ENCODE data around the gene DMTF1.

The DMTF1 gene

DNA sequence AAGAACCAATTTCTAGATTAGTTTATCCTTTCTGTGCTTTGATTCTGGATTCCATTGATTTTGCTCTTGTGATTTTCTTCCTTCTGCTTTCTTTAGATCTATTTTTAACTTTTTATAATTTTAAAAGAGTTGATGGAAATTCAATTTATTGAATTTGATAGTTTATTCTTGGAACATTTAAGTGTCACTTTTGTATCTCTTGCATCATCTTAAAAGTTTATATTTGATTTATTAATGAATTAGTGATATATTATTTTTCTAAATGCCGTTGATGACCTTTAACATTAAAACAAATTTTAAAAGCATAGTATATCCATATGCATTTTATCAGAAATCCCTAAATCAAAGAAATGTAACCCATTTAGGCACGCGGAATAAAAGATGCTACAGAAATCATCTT, 26.9 kb downstream of the DMTF1 start:
- peaks cover 94% of the 10 kb centered on the region for H3K36me3 ChIP-seq (ENCODE audit: insufficient read depth, low read length)
- peaks cover 13% of the 10 kb centered on the region; the same call in 1 of the 2 replicates for H3K79me2 ChIP-seq (ENCODE audit: insufficient read depth, low read length)
- H3K4me3 ChIP-seq (ENCODE audit: low read length, poor library complexity, severe bottlenecking): no peak overlapping the region
- H3K27me3 ChIP-seq (ENCODE audit: insufficient read depth, low read length, poor library complexity, severe bottlenecking): no peaks in the 10 kb centered on the region
- no peaks in the 10 kb centered on the region for H3F3A ChIP-seq (ENCODE audit: low read depth)
- TF ChIP-seq EZH2phosphoT487 (IDR thresholded peaks at IDR 0.05; ENCODE audit: borderline replicate concordance) (no peak), CTCF (conservative IDR thresholded peaks at IDR 0.05; ENCODE audit: low read length) (no peak)
- no peak overlapping the region for H2AFZ ChIP-seq (ENCODE audit: low read length)
- H3K9me3 ChIP-seq (ENCODE audit: insufficient read depth, low read depth, low read length): no peaks in the 10 kb centered on the region
- no peak overlapping the region for H3K9ac ChIP-seq (ENCODE audit: low read depth, low read length, poor library complexity, severe bottlenecking)
- no peaks in the 10 kb centered on the region for H3K4me1 ChIP-seq (ENCODE audit: insufficient read depth, low read length, poor library complexity, severe bottlenecking)
- peaks cover 14% of the 10 kb centered on the region for H4K20me1 ChIP-seq (ENCODE audit: insufficient read depth, low read length, poor library complexity, severe bottlenecking)
- H3K9me2 ChIP-seq (replicated peaks; ENCODE audit: low read depth, low read length): no peaks in the 10 kb centered on the region
- H3K4me2 ChIP-seq (ENCODE audit: low read depth, low read length, poor library complexity, severe bottlenecking): no peak overlapping the region

DNA sequence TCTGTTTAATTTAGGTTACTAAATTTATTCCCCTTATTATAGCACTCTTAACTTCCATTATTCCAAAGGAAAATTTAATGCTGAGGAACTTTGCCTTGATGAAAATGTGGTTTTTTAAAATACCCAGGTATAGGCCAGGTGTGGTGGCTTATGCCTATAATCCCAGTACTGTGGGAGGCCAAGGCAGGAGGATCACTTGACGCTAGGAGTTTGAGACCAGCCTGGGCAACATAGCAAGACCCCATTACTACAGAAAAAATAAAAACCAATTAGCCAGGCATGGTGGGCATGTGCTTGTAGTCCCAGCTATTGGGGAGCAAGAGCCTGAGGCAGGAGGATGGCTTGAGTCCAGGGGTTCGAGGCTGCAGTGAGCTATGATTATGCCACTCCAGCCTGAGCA, 34.9 kb downstream of the DMTF1 start:
- Histone ChIP-seq H3K79me2 (ENCODE audit: insufficient read depth, low read length) (no peaks in the 10 kb centered on the region), H3F3A (ENCODE audit: low read depth) (no peaks in the 10 kb centered on the region)
- TF ChIP-seq EZH2phosphoT487 (IDR thresholded peaks at IDR 0.05; ENCODE audit: borderline replicate concordance): no peak
- TF ChIP-seq CTCF (conservative IDR thresholded peaks at IDR 0.05; ENCODE audit: low read length): no peak

DNA sequence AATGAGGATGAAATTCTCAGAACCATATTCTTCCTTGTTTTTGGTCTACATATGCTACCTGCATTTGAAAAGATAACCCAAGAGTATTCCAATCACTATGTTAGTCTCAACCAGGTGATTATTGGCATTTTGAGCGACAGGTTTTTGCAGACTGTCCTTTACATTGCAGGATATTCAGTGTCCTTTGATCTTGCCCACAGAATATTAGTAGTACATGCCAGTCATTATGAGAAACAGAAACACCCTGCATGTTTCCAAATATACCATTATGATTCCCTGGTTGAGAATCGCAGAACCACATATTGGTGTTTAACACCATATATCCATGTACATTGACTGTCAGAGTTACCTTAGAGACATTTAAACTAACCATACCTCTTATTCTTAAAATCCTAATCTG, 36.7 kb downstream of the DMTF1 start:
- Histone ChIP-seq H3K9me2 (replicated peaks; ENCODE audit: low read depth, low read length) (no peaks in the 10 kb centered on the region), H3K27me3 (ENCODE audit: insufficient read depth, low read length, poor library complexity, severe bottlenecking) (no peaks in the 10 kb centered on the region), H3K4me1 (ENCODE audit: insufficient read depth, low read length, poor library complexity, severe bottlenecking) (no peaks in the 10 kb centered on the region), H2AFZ (ENCODE audit: low read length) (no peak overlapping the region), H3K36me3 (ENCODE audit: insufficient read depth, low read length) (peaks cover 95% of the 10 kb centered on the region), H3K79me2 (ENCODE audit: insufficient read depth, low read length) (no peaks in the 10 kb centered on the region), H3K9ac (ENCODE audit: low read depth, low read length, poor library complexity, severe bottlenecking) (no peak overlapping the region), H3K4me3 (ENCODE audit: low read length, poor library complexity, severe bottlenecking) (no peak overlapping the region), H3K9me3 (ENCODE audit: insufficient read depth, low read depth, low read length) (no peaks in the 10 kb centered on the region), H3K4me2 (ENCODE audit: low read depth, low read length, poor library complexity, severe bottlenecking) (no peak overlapping the region), H4K20me1 (ENCODE audit: insufficient read depth, low read length, poor library complexity, severe bottlenecking) (no peaks in the 10 kb centered on the region), H3F3A (ENCODE audit: low read depth) (no peaks in the 10 kb centered on the region)
- no peak for TF ChIP-seq EZH2phosphoT487 (IDR thresholded peaks at IDR 0.05; ENCODE audit: borderline replicate concordance)
- no peak for TF ChIP-seq CTCF (conservative IDR thresholded peaks at IDR 0.05; ENCODE audit: low read length)

More for the DNA sequence above, 34.9 kb downstream of the DMTF1 start:
- Histone ChIP-seq H3K4me2 (ENCODE audit: low read depth, low read length, poor library complexity, severe bottlenecking) (no peak overlapping the region), H3K27me3 (ENCODE audit: insufficient read depth, low read length, poor library complexity, severe bottlenecking) (no peaks in the 10 kb centered on the region), H4K20me1 (ENCODE audit: insufficient read depth, low read length, poor library complexity, severe bottlenecking) (no peaks in the 10 kb centered on the region), H3K9ac (ENCODE audit: low read depth, low read length, poor library complexity, severe bottlenecking) (no peak overlapping the region), H3K36me3 (ENCODE audit: insufficient read depth, low read length) (peaks cover 95% of the 10 kb centered on the region), H3K4me3 (ENCODE audit: low read length, poor library complexity, severe bottlenecking) (no peak overlapping the region), H3K4me1 (ENCODE audit: insufficient read depth, low read length, poor library complexity, severe bottlenecking) (no peaks in the 10 kb centered on the region), H3K9me3 (ENCODE audit: insufficient read depth, low read depth, low read length) (no peaks in the 10 kb centered on the region), H2AFZ (ENCODE audit: low read length) (no peak overlapping the region), H3K9me2 (replicated peaks; ENCODE audit: low read depth, low read length) (no peaks in the 10 kb centered on the region)

Data from Loucy (cell line).